Fibroblast of lung (primary cell): ENCODE measurements around the gene ABLIM2. TPM values are rescaled to one million over a fixed set of nuclear protein-coding genes. Genes with fewer than 3 reads are reported as not detected.

Experiments
- DNase-seq, 2 donors: peaks; one replicate each; pipeline versions ENCODE4 v3.0.0 to v3.0.0-alpha.2; 2010; ENCODE audit warnings: low read depth in 2 of 2
- H2AFZ ChIP-seq: 2 replicates; pipeline ENCODE4 v1.5.1; 2012; ENCODE audit warnings: low read length, control low read depth, inconsistent platforms
- H3K27ac ChIP-seq: 2 replicates; pipeline ENCODE4 v1.5.1; 2011; ENCODE audit warnings: low read length, control low read depth; ENCODE audit not compliant: insufficient read depth
- H3K27me3 ChIP-seq: 2 replicates; pipeline ENCODE4 v1.5.1; 2011; ENCODE audit warnings: mild to moderate bottlenecking, low read length; ENCODE audit not compliant: control insufficient read depth, insufficient read depth
- H3K36me3 ChIP-seq: 2 replicates; pipeline ENCODE4 v1.5.1; 2011; ENCODE audit warnings: low read length; ENCODE audit not compliant: control insufficient read depth, insufficient read depth
- H3K4me1 ChIP-seq: 2 replicates; pipeline ENCODE4 v1.5.1; 2011; ENCODE audit warnings: low read length; ENCODE audit not compliant: control insufficient read depth, insufficient read depth; ENCODE audit errors: extremely low read depth
- H3K4me2 ChIP-seq: 2 replicates; pipeline ENCODE4 v1.5.1; 2011; ENCODE audit warnings: low read length, control low read depth; ENCODE audit not compliant: insufficient read depth; ENCODE audit errors: extremely low read depth
- H3K4me3 ChIP-seq, 4 experiments: fragments of 200-600 bp in 1 of 4; sonication (generic) in 1 of 4; replicated peaks in 1 of 4; 2 replicates each; pipeline ENCODE4 v1.5.1; 2011 to 2016; ENCODE audit warnings: low read length in 4 of 4, low read depth in 3 of 4, mild to moderate bottlenecking in 3 of 4, control low read depth in 2 of 4, inconsistent platforms in 1 of 4, mixed read lengths in 1 of 4; ENCODE audit not compliant: insufficient read depth in 1 of 4; ENCODE audit errors: control extremely low read depth in 1 of 4
- H3K79me2 ChIP-seq: 2 replicates; pipeline ENCODE4 v1.5.1; 2012; ENCODE audit warnings: mild to moderate bottlenecking, low read length, inconsistent platforms; ENCODE audit not compliant: control insufficient read depth, insufficient read depth
- H3K9ac ChIP-seq: 2 replicates; pipeline ENCODE4 v1.5.1; 2011; ENCODE audit warnings: mild to moderate bottlenecking, low read length, control low read depth; ENCODE audit not compliant: insufficient read depth
- H3K9me3 ChIP-seq: 2 replicates; pipeline ENCODE4 v1.5.1; 2012; ENCODE audit warnings: low read depth, low read length; ENCODE audit not compliant: control insufficient read depth, insufficient read depth
- H4K20me1 ChIP-seq: 2 replicates; pipeline ENCODE4 v1.5.1; 2011; ENCODE audit warnings: low read length; ENCODE audit not compliant: control insufficient read depth, insufficient read depth; ENCODE audit errors: extremely low read depth
- CTCF ChIP-seq, 2 donors: IDR thresholded peaks in 1 of 2; conservative IDR thresholded peaks in 1 of 2; 1 replicate in 1 of 2; 2 replicates in 1 of 2; pipeline ENCODE4 v1.5.1; 2011 to 2012; ENCODE audit warnings: low read length in 2 of 2, control low read depth in 1 of 2, inconsistent platforms in 1 of 2, low read depth in 1 of 2, mild to moderate bottlenecking in 1 of 2
- EZH2 ChIP-seq: IDR thresholded peaks from 2 replicates; pipeline ENCODE4 v1.5.1; 2012; ENCODE audit warnings: low read length, control low read depth, mild to moderate bottlenecking; ENCODE audit errors: missing control alignments
- polyA plus RNA-seq, 2 donors: library from polyadenylated mRNA; depleted of rRNA in 1 of 2; stranded (reverse) in 1 of 2; unstranded in 1 of 2; fragments of >200 nt; gene quantifications; 2 replicates each; pipeline ENCODE4 v1.2.1, GENCODE V29; 2011 to 2012; ENCODE audit warnings: missing spikeins in 1 of 2
- total RNA-seq: library from RNA; depleted of rRNA; stranded (reverse); fragments of >200 nt; gene quantifications from 2 replicates; pipeline ENCODE4 v1.2.1, GENCODE V29; 2014

The ABLIM2 gene
- total and polyA plus RNA-seq, 2 donors (not counting 1 experiment from before 2014, with no cell fraction given): 0.66 to 2.6 TPM

- Histone ChIP-seq H3K4me3 (no peak overlapping the region), H3K79me2 (no peaks in the 10 kb centered on the region), H3K4me2 (no peak overlapping the region), H3K36me3 (no peaks in the 10 kb centered on the region), H3K27ac (no peak overlapping the region), H2AFZ (no peak overlapping the region), H3K9me3 (no peaks in the 10 kb centered on the region), H3K27me3 (no peaks in the 10 kb centered on the region), H3K9ac (no peak overlapping the region), H3K4me1 (no peaks in the 10 kb centered on the region), H4K20me1 (no peaks in the 10 kb centered on the region)
- no peak for TF ChIP-seq CTCF (conservative IDR thresholded peaks at IDR 0.05 in 1 of 2, IDR thresholded peaks at IDR 0.05 in 1 of 2; ENCODE audit: low read depth in 1 of 2, low read length in 2 of 2)
- TF ChIP-seq EZH2: no peak
- DNase-seq: no peak
Measured at GRCh38 chr4:7950301-7951092, 208.1 kb downstream of the ABLIM2 start.

GRCh38 chr4:7949759-7950158 is 208.9 kb downstream of the ABLIM2 start:
- Histone ChIP-seq H3K9me3 (no peaks in the 10 kb centered on the region), H3K4me2 (no peak overlapping the region), H3K27ac (no peak overlapping the region), H3K9ac (no peak overlapping the region), H3K4me3 (no peak overlapping the region), H3K27me3 (no peaks in the 10 kb centered on the region), H2AFZ (no peak overlapping the region), H3K79me2 (no peaks in the 10 kb centered on the region), H3K4me1 (no peaks in the 10 kb centered on the region), H4K20me1 (no peaks in the 10 kb centered on the region), H3K36me3 (no peaks in the 10 kb centered on the region)
- TF ChIP-seq EZH2 (no peak), CTCF (conservative IDR thresholded peaks at IDR 0.05 in 1 of 2, IDR thresholded peaks at IDR 0.05 in 1 of 2; ENCODE audit: low read depth in 1 of 2, low read length in 2 of 2) (no peak)
- DNase-seq: no peak

GRCh38 chr4:7947927-7948326 is 210.7 kb downstream of the ABLIM2 start:
- no peak overlapping the region for H3K9ac ChIP-seq
- TF ChIP-seq EZH2 (no peak), CTCF (conservative IDR thresholded peaks at IDR 0.05 in 1 of 2, IDR thresholded peaks at IDR 0.05 in 1 of 2; ENCODE audit: low read depth in 1 of 2, low read length in 2 of 2) (no peak)
- no peaks in the 10 kb centered on the region for H3K9me3 ChIP-seq
- H3K4me2 ChIP-seq: no peak overlapping the region
- no peak overlapping the region for H3K27ac ChIP-seq
- no peaks in the 10 kb centered on the region for H3K36me3 ChIP-seq
- H3K4me1 ChIP-seq: no peaks in the 10 kb centered on the region
- no peaks in the 10 kb centered on the region for H3K27me3 ChIP-seq
- H2AFZ ChIP-seq: no peak overlapping the region
- no peak for DNase-seq
- no peaks in the 10 kb centered on the region for H3K79me2 ChIP-seq
- H4K20me1 ChIP-seq: no peaks in the 10 kb centered on the region
- H3K4me3 ChIP-seq: no peak overlapping the region
